ENCODE measurements around the gene PTPRM. TPM values are rescaled to one million over a fixed set of nuclear protein-coding genes. Genes with fewer than 3 reads are reported as not detected.

Gene PTPRM
- total RNA-seq, 4 donors from 2014 or later: 170 to 198 (median 182) TPM

DNA sequence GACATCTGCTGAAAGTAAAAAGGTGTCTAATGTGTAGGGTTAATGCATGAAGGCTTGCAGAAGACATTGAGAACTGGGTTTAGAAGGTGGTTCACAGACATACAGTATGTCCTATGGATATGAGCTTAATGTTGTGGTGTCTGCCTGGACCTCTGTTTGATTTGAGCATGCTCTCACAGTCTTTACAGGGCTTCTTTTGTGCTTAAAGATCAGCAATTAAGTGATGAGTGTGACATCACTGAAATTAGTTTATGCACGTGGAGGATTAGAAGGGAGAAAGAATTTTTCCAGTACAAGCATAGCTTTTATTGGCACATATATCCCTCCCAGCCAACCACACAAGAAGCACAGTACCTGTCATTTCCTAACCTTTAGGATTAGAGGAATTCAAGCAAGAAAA, 674.6 kb downstream of the PTPRM start:
- H3K4me1 ChIP-seq: peaks cover 13 to 15% of the 10 kb centered on the region in 2 donors
- intact Hi-C loops (cut with DNase I): no loop called here
- H3K27me3 ChIP-seq: no peaks in the 10 kb centered on the region
- no peak overlapping the region for H3K4me3 ChIP-seq (replicated peaks in 1 of 3)
- no peaks in the 10 kb centered on the region for H3K9me3 ChIP-seq
- no peak for DNase-seq
- H3K27ac ChIP-seq: no peak overlapping the region
- H3K36me3 ChIP-seq: no peaks in the 10 kb centered on the region
- 20 to 50% methylated on average over 1 of the region's 1 CpG for WGBS, 2 donors
- TF ChIP-seq, protein P1, sequence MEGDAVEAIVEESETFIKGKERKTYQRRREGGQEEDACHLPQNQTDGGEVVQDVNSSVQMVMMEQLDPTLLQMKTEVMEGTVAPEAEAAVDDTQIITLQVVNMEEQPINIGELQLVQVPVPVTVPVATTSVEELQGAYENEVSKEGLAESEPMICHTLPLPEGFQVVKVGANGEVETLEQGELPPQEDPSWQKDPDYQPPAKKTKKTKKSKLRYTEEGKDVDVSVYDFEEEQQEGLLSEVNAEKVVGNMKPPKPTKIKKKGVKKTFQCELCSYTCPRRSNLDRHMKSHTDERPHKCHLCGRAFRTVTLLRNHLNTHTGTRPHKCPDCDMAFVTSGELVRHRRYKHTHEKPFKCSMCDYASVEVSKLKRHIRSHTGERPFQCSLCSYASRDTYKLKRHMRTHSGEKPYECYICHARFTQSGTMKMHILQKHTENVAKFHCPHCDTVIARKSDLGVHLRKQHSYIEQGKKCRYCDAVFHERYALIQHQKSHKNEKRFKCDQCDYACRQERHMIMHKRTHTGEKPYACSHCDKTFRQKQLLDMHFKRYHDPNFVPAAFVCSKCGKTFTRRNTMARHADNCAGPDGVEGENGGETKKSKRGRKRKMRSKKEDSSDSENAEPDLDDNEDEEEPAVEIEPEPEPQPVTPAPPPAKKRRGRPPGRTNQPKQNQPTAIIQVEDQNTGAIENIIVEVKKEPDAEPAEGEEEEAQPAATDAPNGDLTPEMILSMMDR (IDR thresholded peaks at IDR 0.05): no peak
- TF ChIP-seq POLR2A (IDR thresholded peaks at IDR 0.05): no peak

DNA sequence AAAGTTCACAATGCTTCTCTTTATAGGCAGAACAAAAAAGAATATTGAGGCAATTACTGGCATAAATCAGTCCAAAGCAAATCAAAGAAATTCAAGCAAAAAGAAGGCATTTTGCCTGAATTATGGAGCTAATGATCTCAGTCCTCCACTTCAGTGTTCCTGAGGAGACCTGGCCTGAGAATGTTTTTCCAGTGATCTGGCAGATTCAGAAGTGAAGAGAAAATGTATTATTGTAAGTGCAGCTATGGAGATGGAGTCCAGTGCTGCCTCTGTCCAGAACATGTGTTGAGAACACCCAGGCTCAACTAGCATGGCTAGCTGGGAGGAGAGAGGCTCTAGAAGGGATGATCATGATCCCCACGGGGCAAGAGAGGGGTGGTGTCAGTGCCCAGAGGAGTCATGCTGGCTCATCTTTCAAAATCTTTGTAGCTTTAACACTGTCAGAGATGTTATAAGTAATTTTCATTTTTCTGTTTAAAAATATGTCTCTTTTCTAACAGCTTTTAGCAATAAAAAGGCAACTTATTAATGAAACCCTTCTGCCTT, 675.1 kb downstream of the PTPRM start:
- H3K36me3 ChIP-seq: no peaks in the 10 kb centered on the region
- no peaks in the 10 kb centered on the region for H3K9me3 ChIP-seq
- whole genome bisulfite sequencing, 2 donors: 45 to 49% methylated on average over 1 of the region's 1 CpG
- H3K4me1 ChIP-seq: peaks cover 13 to 15% of the 10 kb centered on the region in 2 donors
- intact Hi-C loops (cut with DNase I): no loop called here
- DNase-seq: no peak
- no peak overlapping the region for H3K4me3 ChIP-seq (replicated peaks in 1 of 3)
- TF ChIP-seq POLR2A (IDR thresholded peaks at IDR 0.05): no peak
- TF ChIP-seq, protein P1 (IDR thresholded peaks at IDR 0.05): no peak
- no peak overlapping the region for H3K27ac ChIP-seq
- no peaks in the 10 kb centered on the region for H3K27me3 ChIP-seq

GRCh38 chr18:8247700-8248099, 680.6 kb downstream of the PTPRM start:
- no peak for DNase-seq
- Histone ChIP-seq H3K27me3 (no peaks in the 10 kb centered on the region), H3K9me3 (no peaks in the 10 kb centered on the region), H3K4me3 (replicated peaks in 1 of 3) (no peak overlapping the region), H3K27ac (no peak overlapping the region), H3K4me1 (no peaks in the 10 kb centered on the region), H3K36me3 (no peaks in the 10 kb centered on the region)
- no peak for TF ChIP-seq POLR2A (IDR thresholded peaks at IDR 0.05)
- 78 to 82% methylated on average over 6 of the region's 6 CpGs for WGBS, 2 donors
- intact Hi-C loops (cut with DNase I): no loop called here

DNA sequence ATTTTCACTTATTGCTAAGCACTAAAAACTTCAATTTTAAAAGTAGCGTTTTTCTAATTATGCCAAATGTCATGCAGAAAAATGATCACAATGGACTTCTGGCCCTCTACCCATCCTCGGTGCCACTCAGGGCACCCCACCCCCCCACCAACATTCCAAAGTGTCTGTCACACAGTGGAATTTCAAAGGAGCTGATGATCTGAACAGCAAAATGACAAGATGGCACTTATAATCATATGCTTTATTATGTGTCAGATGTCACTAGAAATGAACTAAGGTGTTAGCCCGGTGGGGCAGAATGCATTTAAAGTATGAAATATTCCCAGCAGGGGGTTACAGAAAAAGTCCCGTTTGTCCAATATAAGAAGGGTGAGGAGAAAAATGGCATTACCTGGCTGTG, 681.5 kb downstream of the PTPRM start:
- intact Hi-C loops (cut with DNase I): no loop called here
- no peak overlapping the region for H3K4me3 ChIP-seq (replicated peaks in 1 of 3)
- H3K4me1 ChIP-seq: no peaks in the 10 kb centered on the region
- no peak for DNase-seq
- no peak for TF ChIP-seq POLR2A (IDR thresholded peaks at IDR 0.05)
- TF ChIP-seq, protein P1 (IDR thresholded peaks at IDR 0.05): no peak
- H3K27ac ChIP-seq: no peak overlapping the region
- H3K9me3 ChIP-seq: no peaks in the 10 kb centered on the region
- H3K27me3 ChIP-seq: no peaks in the 10 kb centered on the region
- no peaks in the 10 kb centered on the region for H3K36me3 ChIP-seq
- 88 to 90% methylated on average over 4 of the region's 4 CpGs for WGBS, 2 donors

GRCh38 chr18:8249811-8250210, 682.7 kb downstream of the PTPRM start:
- no peak for DNase-seq
- Histone ChIP-seq H3K36me3 (no peaks in the 10 kb centered on the region), H3K27ac (no peak overlapping the region), H3K27me3 (no peaks in the 10 kb centered on the region), H3K9me3 (no peaks in the 10 kb centered on the region), H3K4me3 (replicated peaks in 1 of 3) (no peak overlapping the region), H3K4me1 (no peaks in the 10 kb centered on the region)
- 90 to 93% methylated on average over 2 of the region's 2 CpGs for WGBS, 2 donors
- intact Hi-C loops (cut with DNase I): no loop called here
- no peak for TF ChIP-seq POLR2A (IDR thresholded peaks at IDR 0.05)
- TF ChIP-seq, protein P1 (IDR thresholded peaks at IDR 0.05): no peak
